Rectal smooth muscle tissue (tissue), 1 donor: ENCODE results near the gene GNPTG.

Experiments
- H3K27ac ChIP-seq: one replicate; pipeline ENCODE4 v1.7.0; 2013; ENCODE audit warnings: low read depth, low read length, inconsistent platforms
- H3K27me3 ChIP-seq: one replicate; pipeline ENCODE4 v1.7.0; 2013; ENCODE audit warnings: low read length; ENCODE audit not compliant: control insufficient read depth, insufficient read depth
- H3K36me3 ChIP-seq: one replicate; pipeline ENCODE4 v1.7.0; 2013; ENCODE audit warnings: low read length; ENCODE audit not compliant: control insufficient read depth, insufficient read depth
- H3K4me1 ChIP-seq: one replicate; pipeline ENCODE4 v1.7.0; 2013; ENCODE audit warnings: low read length; ENCODE audit not compliant: control insufficient read depth, insufficient read depth
- H3K4me3 ChIP-seq: one replicate; pipeline ENCODE4 v1.7.0; 2013; ENCODE audit warnings: low read length
- H3K9ac ChIP-seq: one replicate; pipeline ENCODE4 v1.7.0; 2013; ENCODE audit warnings: low read length

The GNPTG gene

GRCh38 chr16:1348441-1348840, 3.3 kb upstream of the GNPTG start:
- Histone ChIP-seq H3K9ac (no peak overlapping the region), H3K27ac (no peak overlapping the region), H3K4me1 (peaks cover 9% of the 10 kb centered on the region), H3K4me3 (no peak overlapping the region), H3K27me3 (peaks cover 3% of the 10 kb centered on the region), H3K36me3 (peaks cover 8% of the 10 kb centered on the region)

GRCh38 chr16:1348926-1349325, 2.8 kb upstream of the GNPTG start:
- Histone ChIP-seq H3K36me3 (peaks cover 8% of the 10 kb centered on the region), H3K9ac (no peak overlapping the region), H3K4me1 (peaks cover 9% of the 10 kb centered on the region), H3K27ac (no peak overlapping the region), H3K4me3 (no peak overlapping the region), H3K27me3 (peaks cover 3% of the 10 kb centered on the region)

DNA sequence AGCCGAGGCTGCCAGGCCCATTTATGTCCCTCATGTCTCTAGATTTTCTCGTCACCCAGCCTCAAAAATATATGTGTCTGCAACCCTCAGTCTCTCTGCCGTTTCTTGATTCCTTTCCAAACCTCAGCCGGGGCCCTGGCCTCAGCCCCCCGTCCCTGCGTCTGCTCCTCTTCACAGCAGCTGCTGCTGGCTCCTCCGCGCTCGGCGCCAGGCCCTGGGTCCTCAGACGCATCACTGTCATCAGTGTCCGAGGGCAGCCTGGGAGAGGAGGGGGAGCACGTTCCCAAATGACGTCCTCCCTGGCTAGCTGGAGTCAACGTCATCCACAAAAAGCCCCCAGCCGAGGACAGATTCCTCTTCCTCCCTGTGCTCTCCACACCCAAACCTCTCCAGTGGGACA, 2.4 kb upstream of the GNPTG start:
- Histone ChIP-seq H3K36me3 (peaks cover 8% of the 10 kb centered on the region), H3K27me3 (peaks cover 3% of the 10 kb centered on the region), H3K4me3 (no peak overlapping the region), H3K9ac (no peak overlapping the region), H3K27ac (no peak overlapping the region), H3K4me1 (peaks cover 9% of the 10 kb centered on the region)

GRCh38 chr16:1349951-1350350, 1.8 kb upstream of the GNPTG start:
- peaks cover 8% of the 10 kb centered on the region for H3K36me3 ChIP-seq
- no peak overlapping the region for H3K27ac ChIP-seq
- no peak overlapping the region for H3K9ac ChIP-seq
- H3K4me1 ChIP-seq, result peaks cover 9% of the 10 kb centered on the region
- H3K4me3 ChIP-seq, result no peak overlapping the region
- no peaks in the 10 kb centered on the region for H3K27me3 ChIP-seq

DNA sequence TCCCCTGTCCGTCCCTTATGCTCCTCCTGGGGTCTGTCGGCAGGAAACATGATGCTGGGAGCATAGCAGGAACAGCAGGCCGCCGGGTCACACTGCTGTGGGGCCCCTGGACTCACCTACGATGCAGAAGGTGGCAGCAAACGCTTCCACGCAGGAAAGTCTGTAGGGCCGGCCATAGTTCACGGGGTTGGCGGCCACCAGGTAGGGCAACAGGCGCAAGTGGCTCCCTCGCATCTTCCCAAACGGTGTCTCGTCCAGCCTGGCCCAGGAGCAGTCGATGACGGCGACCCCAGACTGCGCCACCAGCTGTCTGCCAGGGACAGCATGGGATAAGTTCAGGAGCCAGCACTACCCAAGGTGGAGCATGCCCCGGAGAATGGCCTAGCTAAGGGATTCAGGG, 1.0 kb upstream of the GNPTG start:
- H3K4me1 ChIP-seq, result peaks cover 9% of the 10 kb centered on the region
- H3K9ac ChIP-seq, result no peak overlapping the region
- peak overlapping the region; percentile 90 for H3K4me3 ChIP-seq
- peaks cover 8% of the 10 kb centered on the region for H3K36me3 ChIP-seq
- H3K27me3 ChIP-seq, result no peaks in the 10 kb centered on the region
- H3K27ac ChIP-seq, result no peak overlapping the region

DNA sequence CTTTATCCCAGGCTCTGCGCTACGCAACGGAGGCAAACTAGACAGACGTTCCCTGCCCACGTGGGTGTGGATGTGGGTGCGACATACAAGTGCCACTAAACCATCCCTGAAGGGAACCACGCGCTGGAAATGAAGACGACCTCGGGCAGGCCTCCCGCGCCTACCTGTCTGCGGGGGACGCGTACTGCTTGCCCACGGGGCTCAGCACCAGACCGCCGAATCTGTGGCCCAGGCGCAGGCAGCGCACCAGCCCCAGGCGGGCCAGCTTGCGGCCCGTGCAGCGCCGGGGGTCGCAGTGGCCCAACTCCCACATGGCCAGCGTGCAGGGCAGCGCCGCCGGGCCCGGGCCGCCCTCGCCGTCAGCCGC, 533 bp upstream of the GNPTG start:
- H3K9ac ChIP-seq, result peak overlapping the region; percentile 74
- H3K27ac ChIP-seq, result peak overlapping the region; percentile 61
- H3K4me1 ChIP-seq, result peaks cover 9% of the 10 kb centered on the region
- H3K27me3 ChIP-seq, result no peaks in the 10 kb centered on the region
- peak overlapping the region; percentile 90 for H3K4me3 ChIP-seq
- peaks cover 8% of the 10 kb centered on the region for H3K36me3 ChIP-seq

GRCh38 chr16:1354815-1355540, 3.2 kb downstream of the GNPTG start:
- H3K4me1 ChIP-seq, result peaks cover 9% of the 10 kb centered on the region
- no peak overlapping the region for H3K27ac ChIP-seq
- no peak overlapping the region for H3K9ac ChIP-seq
- H3K27me3 ChIP-seq, result no peaks in the 10 kb centered on the region
- H3K4me3 ChIP-seq, result no peak overlapping the region
- peaks cover 2% of the 10 kb centered on the region for H3K36me3 ChIP-seq

GRCh38 chr16:1355591-1355990, 3.9 kb downstream of the GNPTG start:
- H3K36me3 ChIP-seq, result peaks cover 3% of the 10 kb centered on the region
- H3K27ac ChIP-seq, result no peak overlapping the region
- no peak overlapping the region for H3K4me3 ChIP-seq
- no peak overlapping the region for H3K9ac ChIP-seq
- H3K4me1 ChIP-seq, result peaks cover 8% of the 10 kb centered on the region
- H3K27me3 ChIP-seq, result no peaks in the 10 kb centered on the region

- H3K27me3 ChIP-seq, result no peaks in the 10 kb centered on the region
- peaks cover 8% of the 10 kb centered on the region for H3K36me3 ChIP-seq
- no peak overlapping the region for H3K27ac ChIP-seq
- peaks cover 3% of the 10 kb centered on the region for H3K4me1 ChIP-seq
- no peak overlapping the region for H3K4me3 ChIP-seq
- no peak overlapping the region for H3K9ac ChIP-seq
Measured at GRCh38 chr16:1356061-1356900, 4.5 kb downstream of the GNPTG start.

DNA sequence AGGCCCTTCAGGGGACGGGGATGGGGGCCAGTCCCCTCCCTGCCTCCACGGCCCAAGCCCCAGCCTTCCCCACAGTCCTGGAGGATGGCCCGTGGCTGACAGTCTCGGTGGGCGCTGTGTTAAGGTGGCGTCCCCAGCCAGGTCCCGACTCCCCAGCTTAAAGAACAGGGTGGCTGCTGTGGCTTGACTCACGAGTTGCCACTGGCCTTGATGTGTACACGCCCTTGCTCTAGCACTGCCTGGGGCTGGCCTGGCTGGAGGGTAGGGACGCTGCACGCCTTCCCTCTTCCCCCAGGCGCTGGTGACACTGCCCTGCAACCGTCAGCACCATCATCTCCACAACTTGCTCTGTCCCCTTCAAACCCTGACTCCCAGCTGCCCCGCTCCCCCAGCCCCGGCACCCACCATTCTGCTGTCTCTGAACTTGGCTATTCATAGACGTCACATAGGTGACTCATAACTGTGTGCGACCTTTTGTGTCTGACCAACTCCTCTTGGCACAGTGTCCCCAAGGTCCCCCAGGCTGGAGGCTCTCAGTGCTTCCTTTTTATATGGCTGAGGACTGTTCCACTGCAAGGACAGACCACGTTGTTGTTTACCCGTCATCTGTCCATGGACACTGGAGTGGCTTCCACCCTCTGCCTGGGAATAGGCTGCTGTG, 6.3 kb downstream of the GNPTG start:
- Histone ChIP-seq H3K36me3 (peaks cover 14% of the 10 kb centered on the region), H3K27ac (no peak overlapping the region), H3K27me3 (no peaks in the 10 kb centered on the region)

GRCh38 chr16:1361685-1362360, 10.1 kb downstream of the GNPTG start:
- Histone ChIP-seq H3K27ac (no peak overlapping the region), H3K4me3 (no peak overlapping the region), H3K4me1 (no peaks in the 10 kb centered on the region), H3K27me3 (no peaks in the 10 kb centered on the region), H3K36me3 (peaks cover 26% of the 10 kb centered on the region), H3K9ac (no peak overlapping the region)

More for the DNA sequence above, 6.3 kb downstream of the GNPTG start:
- Histone ChIP-seq H3K9ac (no peak overlapping the region), H3K4me3 (no peak overlapping the region), H3K4me1 (no peaks in the 10 kb centered on the region)

DNA sequence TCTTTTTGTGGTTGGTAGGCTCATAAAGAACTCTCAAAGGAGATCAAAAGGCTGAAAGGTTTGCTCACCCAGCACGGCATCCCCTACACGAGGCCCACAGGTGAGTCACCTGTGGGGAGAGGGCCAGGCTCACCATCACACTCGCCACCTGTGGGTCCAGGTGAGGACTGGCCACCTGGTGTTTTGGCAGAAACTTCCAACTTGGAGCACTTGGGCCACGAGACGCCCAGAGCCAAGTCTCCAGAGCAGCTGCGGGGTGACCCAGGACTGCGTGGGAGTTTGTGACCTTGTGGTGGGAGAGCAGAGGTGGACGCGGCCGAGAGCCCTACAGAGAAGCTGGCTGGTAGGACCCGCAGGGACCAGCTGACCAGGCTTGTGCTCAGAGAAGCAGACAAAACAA, 11.1 kb downstream of the GNPTG start:
- no peak overlapping the region for H3K4me3 ChIP-seq
- H3K36me3 ChIP-seq, result peaks cover 31% of the 10 kb centered on the region
- H3K9ac ChIP-seq, result no peak overlapping the region
- H3K27ac ChIP-seq, result no peak overlapping the region
- H3K27me3 ChIP-seq, result no peaks in the 10 kb centered on the region
- no peaks in the 10 kb centered on the region for H3K4me1 ChIP-seq
